Activated T-helper 9 cell treated with anti-CD3 and anti-CD28 coated beads, Interleukin-2, amount 50 U/mL, for 16 hours (primary cell): ENCODE measurements around the gene MACROD2.

Source experiments
- DNase-seq: peaks from one replicate; pipeline ENCODE4 v3.0.0-alpha.2; 2020; ENCODE audit warnings: low read depth

The MACROD2 gene

GRCh38 chr20:15918631-15919030 is 1923.3 kb downstream of the MACROD2 start:
- no peak for DNase-seq

DNA sequence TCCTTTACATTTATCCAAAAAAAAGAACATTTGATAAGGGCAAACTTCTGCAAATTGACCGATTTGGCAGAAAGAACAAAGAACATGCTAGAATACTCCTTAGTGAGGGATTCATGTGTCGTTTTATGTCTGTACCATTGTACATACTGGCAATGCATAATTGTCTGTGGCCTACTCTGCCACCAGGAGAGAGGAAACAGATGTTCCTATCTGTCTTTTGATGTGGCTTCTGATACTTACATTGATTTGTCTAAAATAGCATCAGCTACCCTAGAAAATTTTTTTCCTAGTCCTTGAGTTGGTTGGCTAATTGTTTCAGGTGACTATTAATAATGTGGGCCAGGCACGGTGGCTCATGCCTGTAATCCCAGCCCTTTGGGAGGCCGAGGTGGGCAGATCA is 1923.8 kb downstream of the MACROD2 start:
- DNase-seq = no peak

- no peak for DNase-seq
Measured at GRCh38 chr20:15921930-15922329, 1926.6 kb downstream of the MACROD2 start.

- DNase-seq = no peak
Measured at GRCh38 chr20:15922556-15922955, 1927.2 kb downstream of the MACROD2 start.

DNA sequence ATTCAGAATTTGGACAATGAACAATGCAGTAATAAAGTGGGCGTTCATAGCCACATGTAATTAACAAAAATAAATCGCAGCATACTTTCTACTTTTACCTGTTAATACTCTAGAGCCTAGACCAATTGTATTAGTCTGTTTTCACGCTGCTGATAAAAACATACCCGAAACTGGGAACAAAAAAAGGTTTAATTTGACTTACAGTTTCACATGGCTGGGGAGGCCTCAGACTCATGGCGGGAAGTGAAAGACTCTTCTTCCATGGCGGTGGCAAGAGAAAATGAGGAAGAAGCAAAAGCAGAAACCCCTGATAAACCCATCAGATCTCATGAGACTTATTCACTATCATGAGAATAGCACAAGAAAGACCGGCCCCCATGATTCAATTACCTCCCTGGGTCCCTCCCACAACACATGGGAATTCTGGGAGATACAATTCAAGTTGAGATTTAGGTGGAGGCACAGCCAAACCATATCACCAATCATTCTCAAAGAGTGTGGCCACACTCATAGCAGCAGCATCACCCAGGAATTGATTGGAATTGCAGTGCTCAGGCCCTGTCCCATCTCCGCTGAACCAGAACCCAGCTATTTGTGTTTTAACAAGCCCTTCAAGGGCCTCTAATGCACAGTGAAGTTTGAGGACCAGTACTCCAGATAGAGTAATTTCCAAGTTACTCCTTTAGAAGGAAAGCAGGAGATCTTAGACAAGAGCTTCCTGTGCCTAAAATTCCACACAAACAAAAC is 1927.9 kb downstream of the MACROD2 start:
- no peak for DNase-seq

DNA sequence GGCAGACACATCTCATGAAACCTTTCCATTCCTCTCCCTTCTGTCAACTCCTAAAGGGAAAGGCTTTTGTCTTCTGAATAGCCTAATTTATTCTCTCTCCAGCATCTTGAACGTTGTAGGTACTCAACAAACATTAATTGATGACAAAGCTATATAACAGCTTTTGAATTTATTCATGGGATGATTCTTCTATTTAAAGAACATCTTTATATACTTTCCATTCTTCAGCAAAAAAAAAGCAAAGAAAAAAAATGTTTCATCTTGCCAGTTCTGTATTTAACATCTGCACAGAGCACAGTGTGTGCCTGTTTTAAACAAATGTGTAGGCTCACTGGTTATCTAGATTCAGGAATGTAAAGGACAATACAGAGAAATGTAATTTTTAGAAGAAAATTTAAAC is 1929.2 kb downstream of the MACROD2 start:
- DNase-seq = no peak

DNA sequence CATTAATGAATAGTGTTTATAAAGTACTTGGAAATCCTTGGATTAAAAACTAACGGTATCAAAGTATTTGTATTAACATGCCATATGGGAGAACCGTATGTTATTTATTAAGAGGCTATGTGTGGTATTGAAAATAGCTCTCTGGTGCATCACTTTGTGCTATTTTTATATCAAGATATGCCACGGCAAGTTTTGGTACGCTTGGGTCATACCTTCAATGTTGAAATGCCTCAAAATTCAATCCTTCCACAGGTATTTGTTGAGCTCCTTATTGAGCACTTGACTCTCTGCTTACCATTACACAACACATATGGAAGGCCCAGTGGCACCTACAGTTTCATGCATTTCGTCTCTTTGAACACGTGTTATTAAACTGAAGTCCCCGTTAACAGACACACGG is 1930.1 kb downstream of the MACROD2 start:
- no peak for DNase-seq

- DNase-seq = no peak
Measured at GRCh38 chr20:15927893-15928650, 1932.8 kb downstream of the MACROD2 start.

DNA sequence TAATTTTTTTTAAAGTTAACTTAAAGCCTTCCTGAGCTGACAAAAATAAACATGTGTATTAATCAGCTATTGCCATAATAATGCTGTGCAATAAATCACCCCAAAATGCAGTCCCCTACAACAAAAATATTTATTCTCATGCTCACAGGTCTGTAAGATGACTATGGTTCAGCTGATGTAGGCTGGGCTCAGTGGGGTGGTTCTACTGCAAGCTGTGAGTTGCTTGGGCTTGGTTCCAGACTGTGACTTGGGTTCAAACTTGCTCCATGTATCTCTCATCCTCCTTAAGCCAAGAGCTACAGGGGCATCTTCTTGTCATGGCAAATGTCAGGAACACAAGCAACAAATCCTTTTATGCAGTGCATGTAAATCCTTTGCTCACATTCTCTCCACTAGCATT is 1933.6 kb downstream of the MACROD2 start:
- no peak for DNase-seq

GRCh38 chr20:15930311-15931305 is 1935.3 kb downstream of the MACROD2 start:
- DNase-seq = no peak

DNA sequence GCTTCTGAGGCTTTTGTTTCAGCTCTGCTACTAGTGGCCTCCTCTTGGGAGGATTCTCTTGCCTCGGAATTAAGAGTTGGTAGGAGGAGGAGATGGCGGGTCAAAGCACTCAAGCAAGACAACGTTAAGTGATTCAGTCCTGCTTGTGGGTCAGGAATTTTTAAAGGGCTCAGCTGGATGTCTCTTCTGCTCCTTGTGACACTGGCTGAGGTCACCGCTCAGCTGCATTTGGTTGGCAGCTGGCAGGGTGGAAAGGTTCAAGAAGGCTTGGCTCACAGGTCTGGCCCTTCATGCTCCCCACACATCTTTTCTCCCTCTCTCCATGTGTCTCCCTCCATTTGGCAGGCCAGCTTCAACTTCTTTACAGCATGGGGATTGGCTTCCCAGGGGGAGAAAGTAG is 1936.6 kb downstream of the MACROD2 start:
- no peak for DNase-seq

DNA sequence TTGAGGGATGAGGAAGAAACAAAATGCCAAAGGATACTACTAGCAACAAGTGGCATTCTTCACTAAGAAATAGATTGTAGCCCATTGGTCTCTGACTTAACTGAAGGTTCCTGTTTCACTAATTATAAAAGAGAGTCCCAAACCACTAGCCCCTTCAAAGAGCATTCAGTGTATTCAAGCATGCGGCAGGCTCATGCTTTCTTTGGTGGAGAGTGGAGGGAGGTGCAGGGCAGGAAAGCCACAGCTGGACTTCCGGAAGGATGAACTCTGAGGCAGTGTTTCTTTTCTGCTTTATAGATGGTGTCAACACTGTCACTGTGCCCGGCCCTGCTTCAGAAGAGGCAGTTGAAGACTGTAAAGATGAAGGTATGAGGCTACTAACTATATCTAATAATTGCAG is 1941.9 kb downstream of the MACROD2 start:
- no peak for DNase-seq

- no peak for DNase-seq
Measured at GRCh38 chr20:15938847-15939246, 1943.5 kb downstream of the MACROD2 start.

GRCh38 chr20:15940127-15940526 is 1944.8 kb downstream of the MACROD2 start:
- DNase-seq = no peak

DNA sequence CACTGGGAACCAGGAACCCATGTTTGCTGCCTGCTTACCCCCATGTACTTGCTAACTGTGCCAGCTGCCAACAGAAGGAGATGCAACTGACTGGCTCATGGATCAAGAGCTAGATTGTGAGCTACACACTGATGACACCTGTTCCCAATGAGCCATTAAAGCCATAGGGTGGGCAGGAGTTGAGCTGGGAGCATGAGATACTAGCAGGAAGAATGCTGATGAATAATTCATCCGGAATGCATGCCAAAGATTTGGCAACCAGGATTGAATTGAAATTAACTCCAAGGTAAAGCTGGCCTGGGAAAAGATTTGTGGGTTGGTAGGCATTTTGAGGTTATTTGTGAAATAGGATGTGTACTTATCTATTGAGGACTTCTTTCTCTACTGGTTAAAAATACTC is 1946.8 kb downstream of the MACROD2 start:
- DNase-seq = no peak

- DNase-seq = no peak
Measured at GRCh38 chr20:15945289-15945688, 1950.0 kb downstream of the MACROD2 start.

- no peak for DNase-seq
Measured at GRCh38 chr20:15949391-15949790, 1954.1 kb downstream of the MACROD2 start.

- DNase-seq = no peak
Measured at GRCh38 chr20:15951658-15952057, 1956.3 kb downstream of the MACROD2 start.

- no peak for DNase-seq
Measured at GRCh38 chr20:15958142-15958541, 1962.8 kb downstream of the MACROD2 start.

- no peak for DNase-seq
Measured at GRCh38 chr20:15965165-15965564, 1969.8 kb downstream of the MACROD2 start.

- no peak for DNase-seq
Measured at GRCh38 chr20:15967334-15967733, 1972.0 kb downstream of the MACROD2 start.

DNA sequence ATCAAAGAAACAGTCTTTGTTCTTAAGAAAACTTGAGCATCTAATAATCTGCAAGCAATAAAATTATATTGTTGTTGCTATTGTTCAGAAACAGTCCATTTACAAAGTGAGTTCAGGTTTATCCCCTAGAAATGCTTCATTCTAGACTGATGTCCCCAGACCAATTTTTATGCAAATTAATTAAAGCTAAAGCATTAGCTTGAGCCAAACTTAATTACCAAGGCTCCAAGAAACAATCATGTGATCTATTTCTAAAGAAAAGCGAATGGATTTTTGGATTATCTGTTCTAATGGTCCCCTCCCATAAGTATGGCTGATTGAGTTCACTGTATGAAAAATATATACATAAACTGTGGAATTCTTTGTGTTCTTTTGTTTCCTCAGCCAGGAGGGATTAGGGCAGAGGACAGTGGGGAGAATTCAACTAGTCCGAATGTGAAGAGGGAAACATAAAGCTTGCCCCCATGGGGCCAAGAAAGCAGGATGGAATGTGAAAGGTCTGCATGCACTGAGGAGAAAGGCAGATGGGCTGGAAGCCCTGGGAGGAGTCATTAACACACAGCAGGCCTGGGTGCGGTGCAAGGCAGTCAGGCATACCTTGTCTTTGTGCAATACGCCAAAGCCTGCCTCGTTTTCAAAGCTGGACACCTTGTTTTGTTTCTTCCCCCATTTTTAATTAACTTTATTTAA is 1980.9 kb downstream of the MACROD2 start:
- DNase-seq = no peak
